Tibial nerve (tissue), 3 donors: ENCODE results near the gene PPP6R2.
"Not testable (repeated sequence)": the region's sequence is repeated elsewhere in the genome, so short reads cannot be mapped to it uniquely, and the experiment has no call there.

ENCODE experiments used
- POLR2A ChIP-seq, 2 donors: fragments of 450-650 bp; IDR thresholded peaks; one replicate each; pipeline ENCODE4 v1.6.1; 2017; ENCODE audit warnings: antibody characterized with exemption in 2 of 2, mild to moderate bottlenecking in 2 of 2, moderate library complexity in 2 of 2
- TF ChIP-seq, protein P1 (sequence below), 5 experiments: fragments of 200-600 bp in 3 of 5; fragments of 450-650 bp in 2 of 5; sonication (generic) in 3 of 5; IDR thresholded peaks; one replicate each; pipeline ENCODE4 v1.5.1; 2016 to 2019; ENCODE audit warnings: antibody characterized with exemption in 5 of 5, mild to moderate bottlenecking in 3 of 5, moderate library complexity in 2 of 5

DNA sequence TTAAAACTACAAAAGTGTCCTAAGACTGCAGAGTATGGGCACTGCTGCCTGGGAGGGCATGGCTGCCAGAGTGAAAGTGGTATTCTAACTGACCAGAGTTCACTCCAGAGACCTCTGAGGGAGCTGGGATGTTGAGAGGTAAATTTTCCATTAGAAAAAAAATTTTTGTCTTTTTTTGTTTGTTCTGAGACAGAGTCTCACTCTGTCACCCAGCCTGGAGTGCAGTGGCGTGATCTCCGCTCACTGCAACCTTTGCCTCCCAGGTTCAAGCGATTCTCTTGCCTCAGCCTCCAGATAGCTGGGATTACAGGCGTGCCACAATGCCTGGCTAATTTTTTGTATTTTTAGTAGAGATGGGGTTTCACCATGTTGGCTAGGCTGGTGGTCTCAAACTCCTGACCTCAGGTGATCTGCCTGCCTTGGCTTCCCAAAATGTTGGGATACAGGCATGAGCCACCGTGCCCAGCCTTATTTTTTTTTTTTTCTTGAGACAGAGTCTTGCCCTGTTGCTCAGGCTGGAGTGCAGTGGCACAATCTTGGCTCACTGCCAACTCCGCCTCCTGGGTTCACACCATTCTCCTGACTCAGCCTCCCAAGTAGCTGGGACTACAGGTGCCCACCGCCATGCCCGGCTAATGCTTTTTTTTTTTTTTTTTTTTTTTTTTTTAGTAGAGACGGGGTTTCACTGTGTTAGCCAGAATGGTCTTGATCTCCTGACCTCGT is 20.6 kb upstream of the PPP6R2 start:
- TF ChIP-seq, protein P1, sequence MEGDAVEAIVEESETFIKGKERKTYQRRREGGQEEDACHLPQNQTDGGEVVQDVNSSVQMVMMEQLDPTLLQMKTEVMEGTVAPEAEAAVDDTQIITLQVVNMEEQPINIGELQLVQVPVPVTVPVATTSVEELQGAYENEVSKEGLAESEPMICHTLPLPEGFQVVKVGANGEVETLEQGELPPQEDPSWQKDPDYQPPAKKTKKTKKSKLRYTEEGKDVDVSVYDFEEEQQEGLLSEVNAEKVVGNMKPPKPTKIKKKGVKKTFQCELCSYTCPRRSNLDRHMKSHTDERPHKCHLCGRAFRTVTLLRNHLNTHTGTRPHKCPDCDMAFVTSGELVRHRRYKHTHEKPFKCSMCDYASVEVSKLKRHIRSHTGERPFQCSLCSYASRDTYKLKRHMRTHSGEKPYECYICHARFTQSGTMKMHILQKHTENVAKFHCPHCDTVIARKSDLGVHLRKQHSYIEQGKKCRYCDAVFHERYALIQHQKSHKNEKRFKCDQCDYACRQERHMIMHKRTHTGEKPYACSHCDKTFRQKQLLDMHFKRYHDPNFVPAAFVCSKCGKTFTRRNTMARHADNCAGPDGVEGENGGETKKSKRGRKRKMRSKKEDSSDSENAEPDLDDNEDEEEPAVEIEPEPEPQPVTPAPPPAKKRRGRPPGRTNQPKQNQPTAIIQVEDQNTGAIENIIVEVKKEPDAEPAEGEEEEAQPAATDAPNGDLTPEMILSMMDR (IDR thresholded peaks at IDR 0.05), result not testable (repeated sequence)
- TF ChIP-seq POLR2A (IDR thresholded peaks at IDR 0.05), result not testable (repeated sequence)
